ENCODE data around the gene CRHR1. TPM values are rescaled to one million over a fixed set of nuclear protein-coding genes. Genes with fewer than 3 reads are reported as not detected.

The CRHR1 gene
- total RNA-seq, 1 experiment from 2014 or later, result 0.15 TPM

DNA sequence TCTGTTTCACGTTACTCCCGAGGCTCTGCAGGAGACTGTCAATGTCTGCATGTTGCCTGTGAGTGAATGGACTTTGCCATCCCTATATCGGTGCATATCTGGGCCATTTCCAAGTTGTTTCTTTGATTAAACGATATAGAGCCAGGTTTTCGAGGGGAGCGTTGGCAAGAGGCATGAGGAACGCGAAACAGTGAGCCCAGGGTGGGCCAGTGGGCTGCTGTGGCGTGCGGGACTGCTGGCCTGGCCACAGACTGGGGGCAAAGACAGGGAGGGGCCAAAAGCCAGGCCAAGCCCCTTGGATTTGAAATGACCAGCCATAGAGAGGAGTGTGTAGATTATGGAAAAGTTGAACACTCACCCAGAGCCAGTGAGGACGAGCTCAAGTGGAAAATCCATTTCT, 3.5 kb downstream of the CRHR1 start:
- BruUV-seq (replicated peaks), result no TSS peak
- DNase-seq (ENCODE audit: low read depth, low spot score) (no peak), ATAC-seq (no peak)
- H3K9me3 ChIP-seq (ENCODE audit: control insufficient read depth, insufficient read depth, low read depth, low read length), result no peaks in the 10 kb centered on the region
- POLR2A ChIA-PET, result interaction anchor here (0.5 kb wide), 1 partner anchor 41 kb away, joined by 4 read pairs; no protein-coding TSS in a partner anchor
- no peaks in the 10 kb centered on the region for H3K4me1 ChIP-seq (ENCODE audit: control insufficient read depth, insufficient read depth, low read length)
- CTCF ChIA-PET, result interaction anchor here (0.5 kb wide), 1 partner anchor 67 kb away, joined by 3 read pairs; no protein-coding TSS in a partner anchor
- TF ChIP-seq, protein P1, sequence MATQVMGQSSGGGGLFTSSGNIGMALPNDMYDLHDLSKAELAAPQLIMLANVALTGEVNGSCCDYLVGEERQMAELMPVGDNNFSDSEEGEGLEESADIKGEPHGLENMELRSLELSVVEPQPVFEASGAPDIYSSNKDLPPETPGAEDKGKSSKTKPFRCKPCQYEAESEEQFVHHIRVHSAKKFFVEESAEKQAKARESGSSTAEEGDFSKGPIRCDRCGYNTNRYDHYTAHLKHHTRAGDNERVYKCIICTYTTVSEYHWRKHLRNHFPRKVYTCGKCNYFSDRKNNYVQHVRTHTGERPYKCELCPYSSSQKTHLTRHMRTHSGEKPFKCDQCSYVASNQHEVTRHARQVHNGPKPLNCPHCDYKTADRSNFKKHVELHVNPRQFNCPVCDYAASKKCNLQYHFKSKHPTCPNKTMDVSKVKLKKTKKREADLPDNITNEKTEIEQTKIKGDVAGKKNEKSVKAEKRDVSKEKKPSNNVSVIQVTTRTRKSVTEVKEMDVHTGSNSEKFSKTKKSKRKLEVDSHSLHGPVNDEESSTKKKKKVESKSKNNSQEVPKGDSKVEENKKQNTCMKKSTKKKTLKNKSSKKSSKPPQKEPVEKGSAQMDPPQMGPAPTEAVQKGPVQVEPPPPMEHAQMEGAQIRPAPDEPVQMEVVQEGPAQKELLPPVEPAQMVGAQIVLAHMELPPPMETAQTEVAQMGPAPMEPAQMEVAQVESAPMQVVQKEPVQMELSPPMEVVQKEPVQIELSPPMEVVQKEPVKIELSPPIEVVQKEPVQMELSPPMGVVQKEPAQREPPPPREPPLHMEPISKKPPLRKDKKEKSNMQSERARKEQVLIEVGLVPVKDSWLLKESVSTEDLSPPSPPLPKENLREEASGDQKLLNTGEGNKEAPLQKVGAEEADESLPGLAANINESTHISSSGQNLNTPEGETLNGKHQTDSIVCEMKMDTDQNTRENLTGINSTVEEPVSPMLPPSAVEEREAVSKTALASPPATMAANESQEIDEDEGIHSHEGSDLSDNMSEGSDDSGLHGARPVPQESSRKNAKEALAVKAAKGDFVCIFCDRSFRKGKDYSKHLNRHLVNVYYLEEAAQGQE (IDR thresholded peaks at IDR 0.05; ENCODE audit: insufficient read depth in 1 of 2, low read depth in 2 of 2, low read length in 1 of 2), result no peak
- TF ChIP-seq POLR2AphosphoS5 (IDR thresholded peaks at IDR 0.05; ENCODE audit: low read depth, low read length) (no peak), SIN3A (IDR thresholded peaks at IDR 0.05; ENCODE audit: borderline replicate concordance, insufficient read depth, low read depth, low read length) (no peak), TCF7L2 (IDR thresholded peaks at IDR 0.05; ENCODE audit: low read depth, low read length) (no peak)
- TF ChIP-seq, protein P2, sequence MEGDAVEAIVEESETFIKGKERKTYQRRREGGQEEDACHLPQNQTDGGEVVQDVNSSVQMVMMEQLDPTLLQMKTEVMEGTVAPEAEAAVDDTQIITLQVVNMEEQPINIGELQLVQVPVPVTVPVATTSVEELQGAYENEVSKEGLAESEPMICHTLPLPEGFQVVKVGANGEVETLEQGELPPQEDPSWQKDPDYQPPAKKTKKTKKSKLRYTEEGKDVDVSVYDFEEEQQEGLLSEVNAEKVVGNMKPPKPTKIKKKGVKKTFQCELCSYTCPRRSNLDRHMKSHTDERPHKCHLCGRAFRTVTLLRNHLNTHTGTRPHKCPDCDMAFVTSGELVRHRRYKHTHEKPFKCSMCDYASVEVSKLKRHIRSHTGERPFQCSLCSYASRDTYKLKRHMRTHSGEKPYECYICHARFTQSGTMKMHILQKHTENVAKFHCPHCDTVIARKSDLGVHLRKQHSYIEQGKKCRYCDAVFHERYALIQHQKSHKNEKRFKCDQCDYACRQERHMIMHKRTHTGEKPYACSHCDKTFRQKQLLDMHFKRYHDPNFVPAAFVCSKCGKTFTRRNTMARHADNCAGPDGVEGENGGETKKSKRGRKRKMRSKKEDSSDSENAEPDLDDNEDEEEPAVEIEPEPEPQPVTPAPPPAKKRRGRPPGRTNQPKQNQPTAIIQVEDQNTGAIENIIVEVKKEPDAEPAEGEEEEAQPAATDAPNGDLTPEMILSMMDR (IDR thresholded peaks at IDR 0.05), result no peak
- no peak overlapping the region for H3K27ac ChIP-seq (ENCODE audit: low read length)
- no peaks in the 10 kb centered on the region for H3K36me3 ChIP-seq (ENCODE audit: control insufficient read depth, insufficient read depth, low read length)
- in situ Hi-C loops (cut with HindIII; ENCODE audit: low pct_unique_long_range_greater_than_20kb, low sequenced_read_pairs), result no loop called here
- no peak overlapping the region for H3K4me3 ChIP-seq (ENCODE audit: low read depth in 2 of 2, low read length in 2 of 2)
- intact Hi-C loops (cut with micrococcal nuclease; ENCODE audit: unreplicated experiment), result no loop called here
- H3K27me3 ChIP-seq (ENCODE audit: control insufficient read depth, insufficient read depth, low read length), result no peaks in the 10 kb centered on the region; the same call in 1 of the 2 replicates

- POLR2A ChIA-PET, result interaction anchor here (0.5 kb wide), 1 partner anchor 41 kb away, joined by 4 read pairs; no protein-coding TSS in a partner anchor
- H3K27ac ChIP-seq (ENCODE audit: low read length), result no peak overlapping the region
- H3K36me3 ChIP-seq (ENCODE audit: control insufficient read depth, insufficient read depth, low read length), result no peaks in the 10 kb centered on the region
- no peak for ATAC-seq
- DNase-seq (ENCODE audit: low read depth, low spot score), result no peak
- TF ChIP-seq, protein P1 (IDR thresholded peaks at IDR 0.05; ENCODE audit: insufficient read depth in 1 of 2, low read depth in 2 of 2, low read length in 1 of 2), result no peak
- TF ChIP-seq POLR2AphosphoS5 (IDR thresholded peaks at IDR 0.05; ENCODE audit: low read depth, low read length), result no peak
- TF ChIP-seq, protein P2 (IDR thresholded peaks at IDR 0.05), result no peak
- TF ChIP-seq TCF7L2 (IDR thresholded peaks at IDR 0.05; ENCODE audit: low read depth, low read length), result no peak
- TF ChIP-seq SIN3A (IDR thresholded peaks at IDR 0.05; ENCODE audit: borderline replicate concordance, insufficient read depth, low read depth, low read length), result no peak
- no TSS peak for BruUV-seq (replicated peaks)
- H3K4me3 ChIP-seq (ENCODE audit: low read depth in 2 of 2, low read length in 2 of 2), result no peak overlapping the region
- H3K27me3 ChIP-seq (ENCODE audit: control insufficient read depth, insufficient read depth, low read length), result no peaks in the 10 kb centered on the region
- CTCF ChIA-PET, result interaction anchor here (0.5 to 0.6 kb wide), 2 partner anchors 67 to 173 kb away, joined by 3 to 4 read pairs; no protein-coding TSS in a partner anchor
- in situ Hi-C loops (cut with HindIII; ENCODE audit: low pct_unique_long_range_greater_than_20kb, low sequenced_read_pairs), result no loop called here
- intact Hi-C loops (cut with micrococcal nuclease; ENCODE audit: unreplicated experiment), result no loop called here
- H3K4me1 ChIP-seq (ENCODE audit: control insufficient read depth, insufficient read depth, low read length), result no peaks in the 10 kb centered on the region
- no peaks in the 10 kb centered on the region for H3K9me3 ChIP-seq (ENCODE audit: control insufficient read depth, insufficient read depth, low read depth, low read length)
Measured at GRCh38 chr17:45788057-45788456, 3.9 kb downstream of the CRHR1 start.

Measured in Panc1 (cell line).